ENCODE data around the gene HEMK1. TPM values are rescaled to one million over a fixed set of nuclear protein-coding genes. Genes with fewer than 3 reads are reported as not detected.

HEMK1 gene
- total RNA-seq, 1 donor from 2014 or later: 10.9 TPM

DNA sequence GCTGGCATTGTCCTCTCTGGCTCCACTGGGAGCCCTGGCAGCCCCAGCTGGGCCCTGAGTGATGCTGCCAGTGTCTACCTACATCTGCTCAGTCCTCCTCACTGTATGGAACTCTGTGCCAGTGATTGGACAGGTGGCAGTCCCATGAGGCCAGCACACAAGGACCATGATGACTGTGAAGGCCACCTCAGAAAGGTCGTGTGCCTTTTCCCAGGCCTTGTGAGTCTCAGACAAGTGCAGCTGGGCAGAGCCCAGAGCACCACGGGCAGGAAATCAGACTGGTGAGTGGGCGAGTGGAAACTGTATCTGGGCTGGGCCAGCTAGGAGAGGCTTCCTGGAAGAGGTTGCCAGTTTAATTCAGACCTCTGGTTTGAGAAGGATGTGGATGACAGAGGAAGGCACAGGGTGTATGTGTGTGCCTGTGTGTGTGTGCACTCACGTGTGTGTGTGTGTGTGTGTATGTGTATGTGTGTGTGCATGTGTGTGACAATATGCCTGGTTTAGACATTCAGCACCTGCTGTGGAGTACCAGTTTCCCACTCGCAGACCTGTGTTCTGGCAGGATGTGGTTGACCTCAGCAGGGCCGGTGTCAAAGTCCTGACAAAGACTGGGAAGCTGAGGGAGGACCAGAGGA lies 54.6 kb downstream of the HEMK1 start:
- no peaks in the 10 kb centered on the region for H3K36me3 Mint-ChIP-seq (ENCODE audit: low read depth, unreplicated experiment)

DNA sequence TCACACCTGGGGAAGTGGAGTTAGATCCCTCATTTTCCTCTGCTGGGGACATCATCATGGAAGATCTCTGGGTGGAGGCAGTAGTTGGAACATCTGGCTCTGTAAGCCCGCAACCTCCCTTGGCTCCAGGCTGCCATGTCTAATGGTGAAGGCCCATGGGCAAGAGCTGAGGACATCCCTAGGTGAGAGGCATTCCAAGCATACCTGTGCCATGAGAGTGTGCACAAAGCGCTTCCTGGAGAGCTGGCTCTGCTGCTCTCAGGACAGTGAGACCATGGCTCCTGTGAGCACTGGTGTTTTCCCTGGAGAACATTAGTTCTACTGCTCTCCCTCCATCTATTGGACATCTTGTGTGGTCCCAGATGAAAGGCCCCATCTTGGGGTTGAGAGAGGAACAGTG lies 55.3 kb downstream of the HEMK1 start:
- H3K27ac Mint-ChIP-seq (ENCODE audit: unreplicated experiment): no peak overlapping the region
- no peaks in the 10 kb centered on the region for H3K36me3 Mint-ChIP-seq (ENCODE audit: low read depth, unreplicated experiment)
- no peak for DNase-seq (ENCODE audit: low spot score)
- no peak overlapping the region for H3K4me3 Mint-ChIP-seq (ENCODE audit: unreplicated experiment)
- peaks cover 3% of the 10 kb centered on the region for H3K27me3 Mint-ChIP-seq (ENCODE audit: unreplicated experiment)
- H3K4me1 Mint-ChIP-seq (ENCODE audit: unreplicated experiment): peaks cover 12% of the 10 kb centered on the region
- TF ChIP-seq, protein P1, sequence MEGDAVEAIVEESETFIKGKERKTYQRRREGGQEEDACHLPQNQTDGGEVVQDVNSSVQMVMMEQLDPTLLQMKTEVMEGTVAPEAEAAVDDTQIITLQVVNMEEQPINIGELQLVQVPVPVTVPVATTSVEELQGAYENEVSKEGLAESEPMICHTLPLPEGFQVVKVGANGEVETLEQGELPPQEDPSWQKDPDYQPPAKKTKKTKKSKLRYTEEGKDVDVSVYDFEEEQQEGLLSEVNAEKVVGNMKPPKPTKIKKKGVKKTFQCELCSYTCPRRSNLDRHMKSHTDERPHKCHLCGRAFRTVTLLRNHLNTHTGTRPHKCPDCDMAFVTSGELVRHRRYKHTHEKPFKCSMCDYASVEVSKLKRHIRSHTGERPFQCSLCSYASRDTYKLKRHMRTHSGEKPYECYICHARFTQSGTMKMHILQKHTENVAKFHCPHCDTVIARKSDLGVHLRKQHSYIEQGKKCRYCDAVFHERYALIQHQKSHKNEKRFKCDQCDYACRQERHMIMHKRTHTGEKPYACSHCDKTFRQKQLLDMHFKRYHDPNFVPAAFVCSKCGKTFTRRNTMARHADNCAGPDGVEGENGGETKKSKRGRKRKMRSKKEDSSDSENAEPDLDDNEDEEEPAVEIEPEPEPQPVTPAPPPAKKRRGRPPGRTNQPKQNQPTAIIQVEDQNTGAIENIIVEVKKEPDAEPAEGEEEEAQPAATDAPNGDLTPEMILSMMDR (IDR thresholded peaks at IDR 0.05; ENCODE audit: unreplicated experiment): no peak
- no peaks in the 10 kb centered on the region for H3K9me3 Mint-ChIP-seq (ENCODE audit: unreplicated experiment)

More for the DNA sequence above, 54.6 kb downstream of the HEMK1 start:
- H3K9me3 Mint-ChIP-seq (ENCODE audit: unreplicated experiment): no peaks in the 10 kb centered on the region
- H3K27ac Mint-ChIP-seq (ENCODE audit: unreplicated experiment): no peak overlapping the region
- TF ChIP-seq, protein P1 (IDR thresholded peaks at IDR 0.05; ENCODE audit: unreplicated experiment): no peak
- H3K4me3 Mint-ChIP-seq (ENCODE audit: unreplicated experiment): no peak overlapping the region
- peaks cover 3% of the 10 kb centered on the region for H3K27me3 Mint-ChIP-seq (ENCODE audit: unreplicated experiment)
- H3K4me1 Mint-ChIP-seq (ENCODE audit: unreplicated experiment): peaks cover 12% of the 10 kb centered on the region
- no peak for DNase-seq (ENCODE audit: low spot score)

DNA sequence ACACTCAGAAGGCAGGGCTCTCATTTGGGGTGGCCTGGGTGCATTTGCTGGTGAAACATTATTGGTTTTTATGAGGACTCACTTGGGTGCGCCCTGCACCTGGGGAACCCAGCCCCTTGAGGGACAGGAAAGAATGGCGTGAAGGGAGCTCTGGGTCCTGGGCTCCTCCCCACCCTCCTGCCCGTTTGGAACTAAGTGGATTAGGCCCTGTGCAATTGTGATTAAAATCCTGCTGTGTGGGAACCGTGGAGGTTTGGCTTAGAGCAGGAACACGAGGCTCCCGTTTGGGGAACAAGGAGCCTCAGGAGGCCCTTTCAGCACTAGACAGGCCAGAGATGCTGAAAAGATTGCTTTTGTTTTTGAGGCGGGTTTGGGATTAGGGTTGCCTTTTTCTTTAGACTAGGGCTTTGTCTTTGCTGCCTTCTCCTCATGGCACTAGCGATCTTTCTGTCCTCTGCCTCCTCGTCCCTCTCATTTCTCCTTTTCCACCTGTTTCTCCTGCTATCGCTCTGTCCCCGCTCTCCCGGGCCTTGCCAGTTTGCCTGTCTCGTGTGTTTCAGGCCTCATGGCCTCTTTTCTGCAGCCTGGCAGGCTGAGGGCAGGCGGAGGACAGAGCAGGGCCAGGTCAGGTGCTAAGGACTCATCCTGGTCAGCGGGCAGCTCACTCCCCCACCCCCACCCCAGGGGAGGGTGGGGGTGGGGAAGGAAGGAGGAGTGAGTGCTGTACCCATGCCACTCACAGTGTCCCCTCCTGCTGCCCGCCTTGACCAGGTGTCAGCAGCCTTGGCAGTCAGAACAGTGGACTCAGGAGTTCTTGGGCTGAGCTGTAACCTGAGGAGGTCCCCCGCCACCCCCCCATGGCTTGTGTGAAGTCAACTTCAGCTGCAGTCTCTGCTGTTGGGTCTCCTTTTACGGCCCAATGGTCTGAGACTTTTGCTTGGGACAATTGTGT lies 56.2 kb downstream of the HEMK1 start:
- Mint-ChIP-seq H3K27ac (ENCODE audit: unreplicated experiment) (no peak overlapping the region), H3K36me3 (ENCODE audit: low read depth, unreplicated experiment) (no peaks in the 10 kb centered on the region), H3K27me3 (ENCODE audit: unreplicated experiment) (peaks cover 3% of the 10 kb centered on the region), H3K4me3 (ENCODE audit: unreplicated experiment) (no peak overlapping the region), H3K4me1 (ENCODE audit: unreplicated experiment) (peaks cover 9% of the 10 kb centered on the region), H3K9me3 (ENCODE audit: unreplicated experiment) (no peaks in the 10 kb centered on the region)
- TF ChIP-seq, protein P1 (IDR thresholded peaks at IDR 0.05; ENCODE audit: unreplicated experiment): no peak
- DNase-seq (ENCODE audit: low spot score): no peak

DNA sequence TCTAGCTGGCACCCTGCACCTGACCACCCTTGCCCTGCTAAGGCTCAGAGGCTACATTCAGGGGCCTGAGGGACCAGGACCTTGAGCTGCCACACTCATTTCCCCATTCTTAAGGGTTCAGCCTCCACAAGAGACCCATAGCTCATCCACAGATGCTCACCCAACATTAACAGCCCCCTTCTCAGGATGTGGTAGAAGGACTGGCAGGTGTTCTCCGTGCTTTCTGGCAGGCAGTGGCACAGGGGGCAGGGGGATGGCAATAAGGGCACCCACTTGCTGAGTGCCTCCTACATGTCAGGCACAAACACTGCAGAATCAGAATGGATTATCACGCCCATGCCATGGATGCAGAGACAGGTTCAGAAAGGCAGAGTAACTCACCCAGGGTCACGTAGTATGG lies 57.1 kb downstream of the HEMK1 start:
- H3K27me3 Mint-ChIP-seq (ENCODE audit: unreplicated experiment): peaks cover 2% of the 10 kb centered on the region
- no peak overlapping the region for H3K4me3 Mint-ChIP-seq (ENCODE audit: unreplicated experiment)
- no peak for DNase-seq (ENCODE audit: low spot score)
- no peak overlapping the region for H3K27ac Mint-ChIP-seq (ENCODE audit: unreplicated experiment)
- no peaks in the 10 kb centered on the region for H3K9me3 Mint-ChIP-seq (ENCODE audit: unreplicated experiment)
- H3K36me3 Mint-ChIP-seq (ENCODE audit: low read depth, unreplicated experiment): no peaks in the 10 kb centered on the region
- H3K4me1 Mint-ChIP-seq (ENCODE audit: unreplicated experiment): peaks cover 4% of the 10 kb centered on the region
- TF ChIP-seq, protein P1 (IDR thresholded peaks at IDR 0.05; ENCODE audit: unreplicated experiment): no peak

Measured in endothelial cell (in vitro differentiated cells).